GM19463 (cell line): ENCODE measurements around the gene RPL6.
A peak's percentile ranks its signal among the peaks of the same experiment; 100 is the strongest.

Source experiments
- ATAC-seq: cut with Tn5 transposase; IDR thresholded peaks from one replicate; pipeline ENCODE4 v1.9.1; 2021; ENCODE audit warnings: mild to moderate bottlenecking, moderate library complexity; ENCODE audit not compliant: unreplicated experiment

Gene RPL6

DNA sequence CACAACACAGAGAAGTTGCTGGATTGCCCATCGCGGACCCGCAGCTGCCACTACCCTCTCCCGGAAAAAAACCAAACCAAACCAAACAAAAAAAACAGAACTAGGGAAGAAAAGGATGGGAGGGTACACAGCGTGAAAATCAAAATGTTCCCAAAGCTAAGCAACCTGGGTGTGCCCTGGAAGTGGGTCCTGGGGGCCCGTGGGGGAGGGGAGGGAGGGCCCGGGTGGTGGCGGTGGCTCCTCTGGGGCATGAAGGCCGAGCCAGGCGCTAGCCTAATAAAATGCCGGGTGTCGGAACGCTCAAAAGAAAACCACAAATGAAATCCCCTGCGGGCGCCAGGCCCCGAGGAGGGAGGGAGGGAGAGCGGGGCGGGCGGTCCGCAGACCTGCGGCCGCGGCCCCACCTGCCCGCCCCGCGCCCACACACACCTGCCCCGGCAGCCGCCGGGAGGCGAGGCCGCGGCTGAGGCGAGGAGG is 28.0 kb downstream of the RPL6 start:
- ATAC-seq, result peak; percentile 42

DNA sequence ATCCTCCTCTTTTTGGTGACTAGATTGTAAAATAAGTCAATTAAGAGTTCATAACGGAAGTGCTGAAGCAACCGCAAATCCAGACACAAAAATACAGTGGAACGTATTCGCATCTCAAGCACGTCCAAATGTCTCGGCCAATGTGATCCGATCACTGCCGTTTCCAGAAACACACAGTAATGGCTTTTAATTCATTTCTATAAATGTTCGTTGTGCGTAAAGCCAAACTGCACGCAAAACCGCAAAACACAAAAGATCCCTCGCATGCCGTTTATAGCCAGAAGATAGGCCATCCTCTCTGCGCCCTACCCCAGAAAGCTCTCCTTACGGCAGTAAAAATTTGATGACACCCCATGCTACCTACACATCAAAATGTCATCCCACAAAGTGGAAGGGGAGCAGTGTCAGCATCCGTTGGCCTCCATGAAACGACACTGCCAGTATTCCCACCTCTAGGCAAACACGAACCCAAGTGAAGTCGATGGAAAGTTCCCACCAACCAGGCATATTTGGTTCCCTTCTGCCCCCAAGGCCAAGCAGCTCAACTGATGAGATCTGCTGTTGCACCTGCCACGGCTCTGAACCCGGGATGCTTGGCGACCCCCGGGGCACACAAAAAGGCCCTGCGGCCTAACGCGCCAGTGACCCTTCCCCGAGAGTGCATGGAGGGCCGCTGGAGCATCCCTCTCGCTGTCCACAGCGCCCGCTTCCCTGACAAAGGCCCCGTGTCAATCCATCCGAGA is 28.6 kb downstream of the RPL6 start:
- ATAC-seq, result no peak

DNA sequence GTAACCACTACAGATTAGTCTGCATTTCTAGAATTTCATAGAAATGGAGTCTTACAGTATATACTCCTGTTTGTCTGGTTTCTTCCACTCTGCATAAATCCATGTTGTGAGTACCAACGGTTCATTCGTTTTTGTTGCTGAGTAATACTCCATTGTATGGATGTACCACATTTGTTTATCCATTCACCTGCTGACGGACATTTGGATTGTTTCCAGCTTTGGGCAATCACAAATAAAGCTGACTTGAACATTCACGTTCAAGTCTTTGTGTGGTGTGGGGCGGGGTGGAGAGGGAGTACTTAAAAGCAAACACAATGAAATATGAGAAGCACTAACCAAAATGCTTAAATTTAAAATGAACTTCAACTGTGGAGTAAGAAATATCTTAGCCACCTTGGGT is 34.3 kb downstream of the RPL6 start:
- ATAC-seq, result no peak

DNA sequence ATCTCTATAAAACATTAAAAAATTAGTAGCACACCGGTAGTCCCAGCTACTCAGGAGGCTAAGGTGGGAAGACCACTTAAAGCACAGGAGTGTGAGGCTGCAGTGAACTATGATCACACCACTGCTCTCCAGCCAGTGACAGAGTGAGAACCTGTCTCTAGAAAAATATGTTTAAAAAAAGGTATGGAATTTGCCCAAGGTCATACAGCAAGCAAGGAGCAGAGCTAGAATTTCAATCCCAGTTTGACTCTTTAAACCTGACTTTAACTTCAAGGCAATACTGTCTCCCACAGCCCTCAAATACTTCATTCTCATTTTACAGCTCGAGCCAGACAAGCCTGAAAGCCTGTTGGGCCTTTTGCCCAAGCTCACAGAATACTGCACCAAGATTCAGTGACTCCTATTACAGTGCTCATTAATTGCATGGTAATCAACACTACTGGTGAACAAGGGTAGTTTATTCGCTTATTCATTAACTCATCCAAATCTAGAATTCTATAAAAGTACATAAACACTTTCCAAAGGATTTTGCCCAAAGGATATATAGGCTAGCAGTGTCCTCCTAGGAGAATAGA is 35.2 kb downstream of the RPL6 start:
- no peak for ATAC-seq

DNA sequence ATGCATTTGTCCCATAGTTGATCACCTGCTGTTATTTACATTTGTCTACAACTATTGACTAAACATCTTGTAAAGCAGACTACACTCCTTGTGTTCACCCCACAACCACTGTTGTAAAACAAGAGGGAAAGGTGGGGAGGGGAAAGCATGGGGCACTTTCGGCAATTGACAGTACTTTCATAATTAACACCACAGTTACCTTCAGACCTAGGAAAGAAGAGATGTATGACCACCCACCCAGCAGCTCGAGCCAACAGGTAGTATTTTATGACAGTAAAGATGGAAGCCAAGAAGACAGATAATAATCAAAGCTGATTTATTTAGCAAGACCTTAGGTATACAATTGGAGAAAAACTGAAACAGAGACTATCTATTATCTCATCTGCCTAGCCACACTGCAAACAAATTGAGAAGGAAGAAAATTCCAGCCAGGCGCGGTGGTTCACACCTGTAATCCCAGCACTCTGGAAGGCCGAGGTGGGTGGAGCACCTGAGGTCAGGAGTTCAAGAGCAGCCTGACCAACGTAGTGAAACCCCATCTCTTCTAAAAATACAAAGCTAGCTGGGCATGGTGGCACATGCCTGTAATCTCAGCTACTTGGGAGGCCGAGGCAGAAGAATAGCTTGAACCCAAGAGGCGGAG is 38.4 kb downstream of the RPL6 start:
- no peak for ATAC-seq

DNA sequence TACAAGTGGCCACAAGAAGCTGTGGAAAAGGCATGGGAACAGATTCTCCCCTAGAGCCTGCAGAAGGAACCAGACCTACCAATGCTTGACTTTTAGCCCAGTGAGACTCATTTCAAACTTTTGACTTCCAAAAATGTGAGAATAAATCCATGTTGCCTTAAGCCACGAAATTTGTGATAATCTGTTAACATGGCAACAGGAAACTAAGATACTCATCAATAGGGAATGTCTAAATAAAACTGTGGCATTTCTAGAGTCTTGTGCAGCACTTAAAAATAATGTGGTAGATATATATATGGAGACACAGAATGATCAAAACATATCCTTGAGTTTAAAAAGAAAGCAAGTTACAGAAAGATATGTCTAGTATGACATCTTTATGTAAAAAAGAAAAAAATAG is 39.2 kb downstream of the RPL6 start:
- ATAC-seq, result no peak

DNA sequence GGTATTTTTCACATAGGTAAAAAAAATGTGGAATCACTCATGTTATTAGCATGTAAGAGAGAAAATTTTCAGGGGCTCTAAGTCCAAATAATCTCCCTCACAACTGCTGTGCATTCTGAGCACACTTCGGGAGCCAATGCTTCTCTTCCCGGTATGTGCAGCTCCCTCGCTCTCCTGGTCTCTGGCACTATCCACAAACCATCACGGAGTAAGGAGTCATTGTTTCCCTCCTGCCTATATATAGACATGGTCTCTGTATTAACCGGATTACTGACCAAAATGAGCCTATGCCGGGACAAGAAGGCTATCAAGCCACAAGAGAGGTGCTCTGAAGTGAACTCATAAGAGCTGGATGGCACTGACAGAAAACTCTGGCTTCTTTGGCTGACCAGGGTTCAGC is 40.5 kb downstream of the RPL6 start:
- no peak for ATAC-seq

DNA sequence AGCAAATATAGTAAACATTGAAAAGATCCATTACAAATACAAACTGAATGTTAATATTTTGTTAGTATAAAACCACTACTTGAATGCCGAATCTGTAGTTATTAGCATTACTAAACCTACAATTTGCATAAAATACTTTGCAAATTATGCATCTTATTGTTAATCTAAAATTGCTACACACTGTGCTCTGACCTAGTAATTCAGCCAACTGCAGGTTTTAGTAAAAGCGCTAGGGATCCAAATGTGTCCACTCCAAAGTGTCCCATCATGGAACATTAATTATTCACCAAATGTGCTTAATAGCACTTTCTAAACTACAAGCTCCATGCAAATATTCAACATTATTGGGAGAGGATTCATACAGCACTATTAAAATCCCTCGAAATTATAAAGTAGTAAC is 41.4 kb downstream of the RPL6 start:
- no peak for ATAC-seq

DNA sequence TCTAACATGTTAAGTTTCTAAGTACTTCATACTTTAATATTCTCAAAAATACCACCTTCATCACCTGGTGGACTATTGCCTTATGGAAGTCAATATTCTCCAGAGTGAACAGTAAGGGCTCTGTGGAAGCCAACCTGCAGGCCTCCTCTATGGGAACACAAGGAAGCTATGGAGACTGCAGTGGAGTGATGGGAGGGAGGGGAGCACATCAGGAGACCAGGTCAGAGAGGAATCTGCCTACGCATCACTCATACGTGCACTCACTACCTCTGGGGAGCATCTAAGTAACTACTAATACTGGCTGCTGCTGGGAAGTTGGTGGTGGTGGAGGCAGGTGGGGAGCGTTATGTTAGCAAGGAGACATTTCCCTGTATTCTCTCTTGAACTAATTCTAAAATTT is 47.1 kb downstream of the RPL6 start:
- ATAC-seq, result no peak

DNA sequence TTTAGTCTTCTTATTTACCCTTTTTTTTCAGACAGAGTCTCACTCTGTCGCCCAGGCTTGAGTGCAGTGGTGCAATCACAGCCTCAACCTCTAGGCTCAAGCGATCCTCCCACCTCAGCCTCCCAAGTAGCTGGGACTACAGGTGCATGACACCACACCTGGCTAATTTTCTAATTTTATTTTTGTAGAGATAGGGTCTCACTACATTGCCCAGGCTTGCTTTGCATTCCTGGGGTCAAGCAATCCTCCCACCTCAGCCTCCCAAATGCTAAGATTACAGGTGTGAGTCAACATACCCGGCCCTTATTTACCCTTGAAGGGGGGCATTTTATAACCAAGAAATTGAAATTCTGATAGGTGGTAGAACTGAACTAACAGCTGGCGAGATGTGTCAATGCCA is 48.1 kb downstream of the RPL6 start:
- no peak for ATAC-seq

DNA sequence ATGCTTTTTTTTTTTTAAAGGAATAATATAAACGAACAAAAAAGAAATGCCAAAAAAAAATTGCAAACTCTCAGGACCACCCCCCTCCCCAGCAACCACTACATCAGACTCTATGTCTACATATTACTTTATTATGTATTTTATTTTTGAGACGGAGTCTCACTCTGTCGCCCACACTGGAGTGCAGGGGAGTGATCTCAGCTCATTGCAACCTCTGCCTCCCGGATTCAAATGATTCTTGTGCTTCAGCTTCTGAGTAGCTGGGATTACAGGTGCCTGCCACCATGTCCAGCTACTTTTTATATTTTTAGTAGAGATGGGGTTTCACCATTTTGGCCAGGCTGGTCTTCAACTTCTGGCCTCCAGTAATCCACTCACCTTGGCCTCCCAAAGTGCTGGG is 50.1 kb downstream of the RPL6 start:
- no peak for ATAC-seq

DNA sequence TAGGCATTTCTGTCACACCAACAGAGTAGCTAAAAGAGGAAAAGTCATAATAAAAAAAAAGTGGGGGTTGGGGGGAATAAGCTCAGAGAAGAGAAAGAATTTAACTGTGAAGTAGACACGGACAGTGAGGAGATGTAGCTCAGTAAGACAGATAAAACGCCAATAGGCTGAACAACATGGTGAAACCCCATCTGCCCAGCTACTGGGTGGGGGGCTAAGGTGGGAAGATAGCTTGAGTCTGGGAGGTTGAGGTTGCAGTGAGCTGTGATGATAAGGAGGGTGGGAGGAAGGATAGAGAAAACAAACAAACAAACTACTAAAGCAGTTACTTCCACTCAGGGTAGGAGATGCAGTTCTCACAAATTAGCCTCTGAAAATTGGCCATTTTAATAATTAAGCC is 52.2 kb downstream of the RPL6 start:
- no peak for ATAC-seq
